Calu3 (cell line): ENCODE data around the gene CNPY4. TPM values are rescaled to one million over a fixed set of nuclear protein-coding genes. Genes with fewer than 3 reads are reported as not detected.

Source experiments
- BruUV-seq: library from RNA; stranded (reverse); fragments of 400-500 nt; replicated peaks from 2 replicates; lab custom pipeline; 2021; lab: Mats Ljungman, UMichigan
- CTCF ChIA-PET: fragments of 300-600 bp; sonication (Branson Sonifier 250); formaldehyde crosslinking; loops from one replicate; lab custom pipeline; 2022; ENCODE audit warnings: antibody characterized with exemption; lab: Charles Lee
- DNase-seq: peaks from one replicate; pipeline ENCODE4 v3.0.0; 2022
- H3K27ac Mint-ChIP-seq: one replicate; pipeline ENCODE4 v1.8.0; 2022; ENCODE audit warnings: mixed read lengths; ENCODE audit not compliant: unreplicated experiment
- H3K27me3 Mint-ChIP-seq: one replicate; pipeline ENCODE4 v1.8.0; 2022; ENCODE audit warnings: mixed read lengths; ENCODE audit not compliant: unreplicated experiment
- H3K36me3 Mint-ChIP-seq: one replicate; pipeline ENCODE4 v1.8.0; 2022; ENCODE audit warnings: mild to moderate bottlenecking, moderate library complexity, mixed read lengths; ENCODE audit not compliant: insufficient read depth, unreplicated experiment
- H3K4me1 Mint-ChIP-seq: one replicate; pipeline ENCODE4 v1.8.0; 2022; ENCODE audit warnings: mild to moderate bottlenecking, low read depth, mixed read lengths; ENCODE audit not compliant: unreplicated experiment
- H3K4me3 Mint-ChIP-seq: one replicate; pipeline ENCODE4 v1.8.0; 2022; ENCODE audit warnings: mild to moderate bottlenecking, low read depth, moderate library complexity, mixed read lengths; ENCODE audit not compliant: unreplicated experiment
- H3K9me3 Mint-ChIP-seq: one replicate; pipeline ENCODE4 v1.8.0; 2022; ENCODE audit warnings: low read depth, mixed read lengths; ENCODE audit not compliant: unreplicated experiment
- CTCF ChIP-seq: fragments of 200-600 bp; IDR thresholded peaks from one replicate; pipeline ENCODE4 v1.8.0; 2022; ENCODE audit warnings: antibody characterized with exemption; ENCODE audit not compliant: unreplicated experiment
- intact Hi-C: fragments of 100-400 bp; cut with micrococcal nuclease; formaldehyde crosslinking; loops from one replicate; pipeline ENCODE4 v1.10.0; 2022; ENCODE audit not compliant: unreplicated experiment
- total RNA-seq: library from RNA; stranded (reverse); gene quantifications from 2 replicates; pipeline ENCODE4 v1.2.3, GENCODE V29; 2022

Gene CNPY4
- total RNA-seq, 1 experiment from 2014 or later: 5.9 TPM

GRCh38 chr7:100085515-100085914 lies 33.9 kb upstream of the CNPY4 start:
- TF ChIP-seq CTCF: no peak
- no peak overlapping the region for H3K27ac Mint-ChIP-seq
- no peaks in the 10 kb centered on the region for H3K9me3 Mint-ChIP-seq
- no peak overlapping the region for H3K4me3 Mint-ChIP-seq
- CTCF ChIA-PET: no interaction called here
- BruUV-seq: no TSS peak
- intact Hi-C loops: no loop called here
- peaks cover 41% of the 10 kb centered on the region for H3K36me3 Mint-ChIP-seq
- DNase-seq: no peak
- H3K27me3 Mint-ChIP-seq: no peaks in the 10 kb centered on the region
- H3K4me1 Mint-ChIP-seq: peaks cover 22% of the 10 kb centered on the region

- no peak for DNase-seq
Measured at GRCh38 chr7:100087055-100087750, 32.2 kb upstream of the CNPY4 start.

GRCh38 chr7:100088095-100088620 lies 31.3 kb upstream of the CNPY4 start:
- intact Hi-C loops: no loop called here
- DNase-seq: no peak
- Mint-ChIP-seq H3K36me3 (peaks cover 47% of the 10 kb centered on the region), H3K4me1 (peaks cover 13% of the 10 kb centered on the region), H3K27ac (no peak overlapping the region), H3K9me3 (no peaks in the 10 kb centered on the region), H3K4me3 (peak overlapping the region; percentile 79), H3K27me3 (no peaks in the 10 kb centered on the region)
- TF ChIP-seq CTCF: no peak
- no TSS peak for BruUV-seq
- CTCF ChIA-PET: interaction anchor here (0.7 kb wide), 1 partner anchor 8 kb away, joined by 3 read pairs; no protein-coding TSS in a partner anchor

More at GRCh38 chr7:100087055-100087750, 32.2 kb upstream of the CNPY4 start:
- peaks cover 43% of the 10 kb centered on the region for H3K36me3 Mint-ChIP-seq
- no peak for TF ChIP-seq CTCF
- H3K27ac Mint-ChIP-seq: no peak overlapping the region
- H3K4me3 Mint-ChIP-seq: no peak overlapping the region
- CTCF ChIA-PET: no interaction called here
- H3K9me3 Mint-ChIP-seq: no peaks in the 10 kb centered on the region
- no peaks in the 10 kb centered on the region for H3K27me3 Mint-ChIP-seq
- BruUV-seq: no TSS peak
- intact Hi-C loops: no loop called here
- H3K4me1 Mint-ChIP-seq: peaks cover 22% of the 10 kb centered on the region

- H3K36me3 Mint-ChIP-seq: peaks cover 52% of the 10 kb centered on the region
- CTCF ChIA-PET: interaction anchor here (0.7 kb wide), 1 partner anchor 9 kb away, joined by 3 read pairs; no protein-coding TSS in a partner anchor
- TF ChIP-seq CTCF: no peak
- peaks cover 11% of the 10 kb centered on the region for H3K4me1 Mint-ChIP-seq
- H3K9me3 Mint-ChIP-seq: no peaks in the 10 kb centered on the region
- peak; percentile 88 for DNase-seq
- intact Hi-C loops: no loop called here
- peak within 1 kb of the TSS; percentile 9 for H3K27ac Mint-ChIP-seq
- BruUV-seq: TSS peak; percentile 12
- H3K27me3 Mint-ChIP-seq: no peaks in the 10 kb centered on the region
- H3K4me3 Mint-ChIP-seq: peak within 1 kb of the TSS; percentile 79
Measured at GRCh38 chr7:100088621-100089457, 30.6 kb upstream of the CNPY4 start, which contains the start of gene COPS6. Gene COPS6, plus strand, starts transcription at chr7:100088969. Its CDS starts 22 bp downstream, at chr7:100088991.
